Right hindlimb (tissue), 1 donor: Measurements from ENCODE around the gene CCDC8.
"Not testable (repeated sequence)": the region's sequence is repeated elsewhere in the genome, so short reads cannot be mapped to it uniquely, and the experiment has no call there.

ENCODE experiments used
- DNase-seq: peaks from one replicate; pipeline ENCODE4 v3.0.0-alpha.2; 2018

CCDC8 gene

DNA sequence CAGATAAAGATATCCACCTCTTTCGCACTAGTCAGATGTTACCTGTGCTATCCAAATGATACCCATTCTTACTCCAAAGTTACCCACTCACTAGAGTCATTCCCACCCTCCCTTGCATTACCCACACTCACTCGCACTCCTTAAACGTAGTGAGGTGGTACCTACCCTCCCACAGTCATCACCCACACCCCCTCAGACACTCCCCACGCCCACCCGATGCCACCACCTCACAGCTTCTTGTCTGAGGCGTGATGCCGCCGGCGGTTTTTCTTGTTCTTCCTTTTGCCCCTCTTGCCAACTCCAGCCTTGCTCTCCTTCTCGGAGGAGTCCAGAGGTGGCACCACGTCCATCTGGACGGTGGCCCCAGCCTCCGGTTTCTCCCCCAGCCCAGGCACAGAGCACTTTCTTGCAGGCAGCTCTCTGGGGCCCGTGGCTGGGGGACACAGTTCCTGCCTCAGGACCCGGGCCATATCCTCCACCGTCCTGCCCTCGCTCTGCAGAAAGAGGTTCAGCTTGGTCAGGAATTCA, 14.2 kb upstream of the CCDC8 start:
- DNase-seq, result no peak

DNA sequence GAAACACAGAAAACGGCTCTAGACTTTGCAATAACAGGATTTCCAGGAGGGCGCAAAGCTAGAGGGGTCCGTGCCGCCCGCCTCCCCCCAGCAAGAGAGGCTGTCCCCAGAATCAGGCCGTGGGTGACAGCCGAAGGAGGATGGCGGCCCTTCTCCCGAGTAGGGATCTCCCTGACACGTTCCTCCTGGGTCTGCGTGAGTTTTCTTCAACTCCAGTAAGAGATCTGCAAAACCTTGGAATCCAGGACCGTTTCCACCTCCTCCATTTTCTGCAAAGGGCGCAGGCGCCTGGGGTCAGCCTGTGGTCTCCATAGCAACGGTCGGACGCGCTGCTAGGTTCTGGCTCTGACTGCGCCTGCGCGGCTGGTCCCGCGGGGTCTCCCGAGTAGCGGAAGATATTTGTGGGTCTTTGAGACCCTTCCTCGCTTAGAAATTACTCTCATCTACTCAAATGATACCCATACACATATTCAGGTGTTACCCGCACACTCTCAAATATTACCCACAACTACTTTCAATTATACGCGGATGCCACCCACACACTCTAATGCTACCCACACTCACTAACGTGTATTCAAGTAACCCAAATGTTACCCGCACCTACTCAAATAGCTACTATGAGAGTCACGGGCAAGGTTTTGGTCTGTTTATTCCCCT, 13.3 kb upstream of the CCDC8 start:
- DNase-seq, result peak; percentile 88

DNA sequence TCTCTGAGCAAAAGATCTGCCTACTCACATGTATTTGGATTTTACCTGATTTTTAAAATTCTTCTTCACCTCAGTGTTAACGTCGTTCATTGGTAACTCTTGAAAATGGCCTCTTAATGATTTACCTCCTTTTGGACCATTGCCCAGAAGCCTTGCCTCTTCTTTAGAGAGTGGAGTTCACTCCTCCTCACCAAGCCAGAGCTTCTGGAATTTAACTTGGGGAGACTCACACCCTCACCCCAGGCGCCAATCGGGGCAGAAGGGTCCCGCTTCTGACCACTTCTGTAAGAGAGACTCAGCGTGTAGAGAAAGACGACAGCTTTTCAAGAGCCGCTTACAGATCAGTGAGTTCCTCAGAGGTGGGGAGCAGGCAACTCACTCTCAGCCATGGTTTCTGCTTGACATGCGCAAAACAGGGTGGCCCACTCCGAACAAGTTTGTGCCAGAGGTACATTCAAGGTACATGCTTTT, 12.7 kb upstream of the CCDC8 start:
- DNase-seq, result peak; percentile 44

DNA sequence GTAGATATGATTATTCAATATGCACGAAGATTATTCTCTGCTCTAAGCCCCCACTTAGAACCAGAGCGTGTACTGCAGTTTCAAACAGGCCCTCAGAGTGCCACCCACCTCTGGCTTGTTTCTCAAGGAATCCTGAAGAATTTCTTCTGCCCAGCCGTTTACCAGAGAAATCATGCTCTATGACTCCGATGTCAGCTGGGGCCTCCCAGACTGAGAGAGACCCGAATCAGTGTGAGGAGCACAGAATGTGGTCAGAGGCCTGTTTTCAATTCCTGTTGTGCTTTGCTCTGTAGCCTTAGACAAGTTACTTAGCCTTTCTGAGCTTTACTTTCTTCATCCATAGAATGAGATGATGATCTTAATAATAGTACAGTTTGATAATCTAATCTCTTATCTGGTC, 9.8 kb upstream of the CCDC8 start:
- no peak for DNase-seq

DNA sequence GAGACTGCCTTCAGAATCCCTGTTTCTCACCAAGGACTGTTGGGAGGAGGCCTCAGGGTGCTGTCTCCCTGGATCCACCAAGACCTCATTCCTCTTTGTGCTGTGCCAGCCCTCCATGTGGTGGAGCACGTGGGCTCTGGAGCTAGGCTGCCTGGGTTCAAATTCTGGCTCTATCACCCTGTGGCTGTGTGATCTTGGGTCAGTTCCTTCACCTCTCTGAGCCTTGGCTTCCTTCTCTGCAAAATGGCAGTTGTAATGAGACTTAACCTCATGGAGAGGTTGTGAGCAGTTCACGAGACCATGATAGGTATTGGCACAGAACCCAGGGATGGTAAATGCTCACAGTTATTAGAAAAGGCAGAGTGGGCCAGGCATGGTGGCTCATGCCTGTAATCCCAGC, 9.0 kb upstream of the CCDC8 start:
- DNase-seq, result no peak

DNA sequence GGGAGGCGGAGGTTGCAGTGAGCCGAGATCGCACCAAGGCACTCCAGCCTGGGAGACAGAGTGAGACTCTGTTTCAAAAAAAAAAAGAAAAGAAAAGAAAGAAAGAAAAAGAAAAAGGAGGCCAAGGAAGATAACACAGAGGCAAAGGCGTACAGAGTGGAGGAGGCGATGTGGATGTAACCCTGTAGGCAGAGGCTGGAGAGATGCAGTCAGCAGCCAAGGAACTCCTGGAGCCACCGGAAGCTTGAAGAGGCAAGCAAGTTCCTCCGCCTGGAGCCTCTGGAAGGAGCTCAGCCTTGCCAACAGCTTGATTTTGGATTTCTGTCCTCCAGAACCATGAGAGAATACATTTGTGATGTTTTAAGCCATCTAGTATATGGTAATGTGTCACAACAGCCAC, 6.7 kb upstream of the CCDC8 start:
- no peak for DNase-seq

DNA sequence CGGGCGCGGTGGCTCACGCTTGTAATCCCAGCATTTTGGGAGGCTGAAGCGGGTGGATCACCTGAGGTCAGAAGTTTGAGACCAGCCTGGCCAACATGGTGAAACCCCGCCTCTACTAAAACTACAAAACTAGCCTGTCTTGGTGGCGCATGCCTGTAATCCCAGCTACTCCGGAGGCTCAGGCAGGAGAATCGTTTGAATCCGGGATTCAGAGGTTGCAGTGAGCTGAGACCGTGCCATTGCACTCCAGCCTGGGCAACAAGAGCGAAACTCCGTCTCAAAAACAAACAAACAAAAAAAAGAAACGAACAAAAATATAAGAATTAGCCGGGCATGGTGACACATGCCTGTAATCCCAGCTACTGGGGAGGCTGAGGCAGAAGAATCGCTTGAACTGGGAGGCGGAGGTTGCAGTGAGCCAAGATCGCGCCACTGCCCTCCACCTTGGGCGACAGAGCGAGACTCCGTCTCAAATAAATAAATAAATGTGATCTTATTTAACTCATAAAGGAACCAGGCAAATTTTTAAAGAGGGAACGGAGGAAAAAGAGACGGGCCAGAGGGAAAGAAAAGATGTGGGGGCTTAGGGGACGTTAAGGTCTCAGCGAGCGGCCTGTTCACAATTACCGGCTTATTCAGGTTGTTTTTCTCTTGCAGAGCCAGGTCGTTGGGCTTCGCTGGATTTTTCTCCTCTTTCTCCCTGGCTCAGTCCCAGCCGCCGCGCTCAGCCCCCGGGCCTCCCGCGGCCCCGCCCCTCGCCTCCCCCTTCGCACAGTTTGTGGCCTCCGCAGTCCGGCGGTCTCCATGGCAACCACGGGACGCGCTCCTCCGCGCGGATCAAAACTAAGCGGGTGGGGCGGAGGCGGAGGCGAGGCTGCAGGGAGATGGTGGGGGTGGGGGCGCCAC, 2.7 kb upstream of the CCDC8 start:
- peak; percentile 97 for DNase-seq

DNA sequence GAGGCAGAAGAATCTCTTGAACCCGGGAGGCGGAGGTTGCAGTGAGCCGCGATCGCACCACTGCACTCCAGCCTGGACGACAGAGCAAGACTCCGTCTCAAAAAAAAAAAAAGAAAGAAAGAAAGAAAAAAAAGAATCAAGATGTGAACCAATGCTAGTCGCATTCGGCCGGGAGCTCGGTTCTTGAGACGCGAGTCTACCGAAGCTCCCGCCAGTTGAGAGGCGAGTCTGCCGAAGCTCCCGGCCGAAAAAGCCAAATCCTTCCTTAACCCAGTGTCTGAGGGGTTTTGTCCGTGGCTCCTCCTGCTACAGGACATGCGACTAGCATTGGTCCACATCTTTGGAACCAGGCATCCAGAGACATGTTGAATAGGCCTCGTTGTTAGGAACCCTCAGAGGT, 1.5 kb upstream of the CCDC8 start:
- not testable (repeated sequence) for DNase-seq

DNA sequence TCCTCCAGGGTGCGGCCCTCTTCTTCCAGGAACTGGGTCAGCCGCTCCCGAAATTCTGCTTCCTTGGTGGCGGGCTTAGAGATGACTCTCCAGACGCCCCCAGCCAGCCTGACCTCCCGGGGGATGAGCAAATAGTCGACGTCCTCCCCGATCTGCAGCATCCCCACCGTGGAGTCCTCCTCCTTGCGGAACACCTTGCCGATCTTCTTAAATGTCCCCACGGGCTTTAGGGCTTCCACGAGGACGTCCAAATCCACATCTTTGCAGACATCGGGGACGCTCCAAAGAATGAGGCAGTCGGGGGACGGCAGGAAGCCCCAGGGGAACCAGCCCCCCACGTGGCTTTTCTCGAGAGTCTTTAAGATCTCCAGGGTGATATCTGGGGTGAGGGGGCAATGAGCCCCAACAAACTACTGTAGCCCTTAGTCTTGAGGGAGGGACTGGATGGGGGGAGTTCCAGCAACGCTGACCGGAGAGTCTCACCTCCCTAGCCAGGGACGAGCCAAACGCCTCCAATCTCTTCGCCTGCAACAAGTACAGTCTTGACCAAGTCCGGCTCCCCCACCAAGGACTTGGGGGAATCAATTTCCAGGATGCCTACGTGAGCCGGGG, 608 bp downstream of the CCDC8 start:
- DNase-seq, result no peak

DNA sequence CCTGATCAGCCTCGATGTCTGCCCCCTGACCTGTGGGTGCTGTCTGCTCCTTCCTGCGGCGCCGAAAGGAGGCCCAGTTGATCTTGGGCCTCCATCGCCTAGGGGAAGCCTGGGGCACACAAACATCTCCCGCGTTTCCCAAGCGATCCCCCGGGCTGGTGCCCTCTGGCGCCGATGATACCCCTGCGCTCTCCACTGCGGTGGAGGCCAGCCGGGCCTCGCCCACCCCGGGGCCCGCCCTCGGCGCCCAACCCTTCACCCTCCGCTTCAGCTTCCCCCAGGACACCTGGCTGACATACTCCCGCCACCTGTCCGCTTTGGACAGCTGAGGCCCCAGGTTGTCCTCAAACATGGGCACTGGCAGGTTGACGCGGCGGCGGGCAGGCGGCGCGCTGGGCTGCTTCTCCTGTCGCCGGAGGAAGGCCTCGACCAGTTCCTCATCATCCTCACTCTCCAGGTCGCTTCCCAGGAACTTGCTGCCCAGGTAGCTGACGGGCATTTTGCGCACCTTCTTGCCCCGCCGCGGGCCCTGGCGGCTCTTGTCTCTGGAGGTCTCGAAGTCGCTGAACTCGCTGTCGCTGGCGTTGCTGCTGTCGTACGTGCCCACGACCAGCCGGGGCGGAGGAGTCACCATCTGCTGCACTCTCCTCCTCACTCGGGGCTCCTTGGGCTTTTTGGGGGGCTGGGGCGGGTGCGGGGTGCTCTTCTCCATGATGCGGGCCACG, 1.3 kb downstream of the CCDC8 start:
- DNase-seq, result no peak

DNA sequence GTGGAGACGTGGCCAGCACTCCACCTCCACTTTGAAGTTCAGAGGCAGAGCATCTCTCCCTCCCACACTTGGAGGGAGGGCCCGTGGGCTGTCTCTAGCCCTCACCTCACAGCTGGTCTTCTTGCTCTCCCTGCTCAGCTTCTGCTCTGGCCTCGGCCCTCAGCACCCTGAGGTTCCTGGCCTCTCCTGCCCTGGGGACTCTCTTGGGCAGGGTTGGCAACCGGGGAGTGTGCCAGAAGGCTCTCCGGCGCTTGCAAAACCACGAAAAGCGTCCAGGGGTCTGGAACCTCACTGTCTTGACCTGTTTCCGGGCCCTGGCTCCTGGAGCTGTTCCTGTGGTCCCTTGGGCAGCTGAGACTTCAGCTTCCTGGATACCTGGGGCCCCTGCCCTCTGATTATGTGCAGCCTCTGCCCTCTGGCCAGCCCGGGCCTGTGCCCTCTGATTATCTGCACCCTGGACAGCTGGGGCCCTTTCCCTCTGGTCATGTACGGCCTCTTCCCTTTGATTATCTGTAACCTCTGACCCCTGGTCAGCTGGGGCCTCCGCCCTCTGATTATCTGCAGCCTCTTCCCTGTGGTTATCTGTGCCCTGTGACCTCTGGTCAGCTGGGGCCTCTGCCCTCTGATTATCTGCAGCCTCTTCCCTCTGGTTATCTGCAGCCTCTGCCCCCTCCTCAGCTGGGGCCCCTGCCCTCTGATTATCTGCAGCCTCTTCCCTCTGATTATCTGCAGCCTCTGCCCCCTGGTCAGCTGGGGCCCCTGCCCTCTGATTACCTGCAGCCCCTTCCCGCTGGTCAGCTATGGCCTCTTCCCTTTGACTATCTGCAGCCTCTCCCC, 2.1 kb downstream of the CCDC8 start:
- no peak for DNase-seq

DNA sequence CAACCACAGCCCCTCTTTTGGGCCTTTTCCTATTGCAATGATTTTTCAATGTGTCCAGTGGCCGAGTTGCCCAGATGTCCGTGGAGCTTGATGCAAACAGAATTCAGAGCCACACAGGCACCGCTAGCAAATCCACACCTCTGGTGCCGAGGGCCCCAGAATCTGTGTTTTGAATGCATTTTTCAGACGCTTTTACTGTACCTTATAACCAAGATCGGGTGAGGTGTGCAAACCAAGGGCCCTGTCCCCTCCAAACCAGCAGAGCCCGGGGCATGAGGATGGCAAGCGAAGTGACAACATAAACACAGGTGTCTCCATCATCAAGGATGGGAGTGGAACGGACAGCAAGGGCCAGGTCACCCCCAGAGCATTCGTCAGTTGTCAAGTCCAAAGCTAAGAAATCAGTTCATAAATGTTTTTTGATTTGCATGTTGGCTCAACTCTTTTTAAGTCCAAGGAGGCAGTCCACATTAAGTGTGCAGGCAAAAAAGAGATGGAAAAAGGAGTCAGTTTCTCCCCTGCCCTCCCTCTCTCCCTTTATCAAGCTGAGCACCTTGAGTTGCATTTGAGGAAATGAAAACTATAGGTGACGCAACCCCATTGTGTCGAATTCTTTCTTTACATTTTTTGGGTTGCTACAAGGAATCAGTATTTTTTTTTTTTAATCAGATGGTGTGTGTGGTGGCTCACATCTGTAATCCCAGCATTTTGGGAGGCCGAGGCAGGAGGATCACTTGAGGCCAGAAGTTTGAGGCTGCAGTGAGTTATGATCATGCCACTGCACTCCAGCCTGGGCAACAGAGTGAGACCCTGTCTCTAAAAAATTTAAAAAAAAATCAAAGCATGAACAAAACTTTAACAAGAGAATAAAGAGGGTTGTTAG, 2.9 kb downstream of the CCDC8 start:
- no peak for DNase-seq

DNA sequence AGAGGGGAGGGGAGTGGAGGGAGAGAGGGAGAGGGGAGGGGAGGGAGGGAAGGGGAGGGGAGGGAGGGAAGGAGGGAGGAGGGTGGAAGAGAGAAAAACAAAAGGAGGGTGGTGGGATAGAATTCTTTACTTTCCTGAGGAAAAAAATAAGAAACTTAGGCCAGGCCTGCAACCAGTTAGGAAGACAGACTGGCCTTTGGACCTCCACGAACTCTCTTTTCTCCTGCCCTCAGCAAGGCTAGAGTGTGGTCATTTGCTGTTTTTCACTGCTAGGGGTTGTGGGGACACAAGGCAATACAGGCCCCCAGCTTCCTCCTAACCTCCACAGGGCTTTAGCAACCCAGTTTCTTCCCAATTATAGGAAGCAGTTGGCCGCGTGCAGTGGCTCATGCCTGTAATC, 4.2 kb downstream of the CCDC8 start:
- DNase-seq, result no peak

DNA sequence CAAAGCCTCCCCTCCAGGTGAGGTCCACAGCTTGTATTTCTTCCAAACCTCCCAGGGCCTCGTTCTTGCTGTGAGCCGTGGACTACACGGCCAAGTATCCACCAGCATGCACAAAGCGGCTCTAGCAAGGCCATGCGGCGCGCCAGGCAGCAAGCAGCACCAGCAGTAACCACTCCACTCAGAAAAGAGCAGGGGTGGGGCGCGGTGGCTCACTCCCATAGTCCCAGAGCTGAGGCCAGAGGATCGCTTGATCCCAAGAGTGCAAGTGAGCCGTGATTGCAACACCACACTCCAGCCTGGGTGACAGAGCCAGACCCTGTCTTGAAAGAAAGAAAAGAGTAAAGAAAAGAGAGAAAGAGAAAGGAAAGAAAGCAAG, 4.7 kb downstream of the CCDC8 start:
- peak; percentile 74 for DNase-seq

DNA sequence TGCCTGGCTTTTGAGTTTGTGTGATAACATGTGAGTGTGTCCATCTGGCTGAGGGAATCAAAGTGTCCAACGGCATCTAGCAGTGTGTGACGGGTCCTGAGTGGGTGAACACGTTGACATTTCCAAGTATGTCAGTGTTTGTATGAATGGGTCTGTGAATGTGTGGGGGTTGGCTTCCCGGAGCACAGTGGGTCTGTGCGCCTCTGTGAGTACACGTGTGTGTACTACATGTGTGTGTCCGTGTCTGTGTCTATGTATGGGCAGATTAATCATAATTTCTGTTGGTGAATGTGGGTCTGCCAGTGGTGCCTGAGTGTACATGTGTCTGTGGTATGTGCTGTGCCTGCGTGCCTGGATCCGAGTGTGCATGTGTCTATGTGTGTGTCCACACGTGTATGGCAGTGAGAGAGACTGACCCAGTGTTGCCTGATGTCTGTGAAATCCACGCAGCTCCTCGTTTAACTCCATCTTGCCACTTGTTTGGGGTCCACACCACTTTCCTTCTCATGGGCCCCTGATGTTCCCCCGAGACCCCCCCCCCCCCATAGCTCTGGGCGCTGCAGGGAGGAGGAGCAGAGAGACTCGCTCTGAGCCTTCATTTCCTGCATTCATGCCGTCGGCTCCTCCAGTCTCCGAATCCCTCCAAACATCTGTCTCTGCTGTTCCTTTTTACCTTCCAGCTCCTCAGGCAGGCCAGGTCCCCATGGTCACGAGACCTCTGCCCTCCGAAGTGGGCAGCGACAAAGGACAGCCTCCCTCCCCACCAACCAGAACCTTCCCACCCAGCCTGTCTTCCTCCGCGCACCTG, 5.3 kb downstream of the CCDC8 start:
- DNase-seq, result peak; percentile 57

DNA sequence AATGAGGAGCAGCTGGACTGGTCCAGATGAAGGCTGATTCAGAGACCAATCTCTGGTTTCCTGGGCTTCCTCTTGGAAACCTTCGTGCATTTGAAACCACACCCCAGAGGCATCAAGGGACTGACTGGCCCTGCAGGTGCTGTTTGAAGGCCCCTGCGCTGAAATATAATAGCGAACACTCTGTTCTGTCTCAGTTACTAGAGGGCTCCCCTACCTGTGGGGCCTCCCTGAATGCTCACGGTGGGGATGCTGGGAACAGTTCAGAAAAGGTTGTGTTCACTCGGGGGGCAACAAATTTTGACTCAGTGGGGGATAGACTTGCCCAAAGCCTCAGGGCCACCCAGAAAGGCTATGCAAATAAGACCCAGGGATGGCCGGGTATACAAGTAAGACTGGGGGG, 6.4 kb downstream of the CCDC8 start:
- DNase-seq, result no peak

DNA sequence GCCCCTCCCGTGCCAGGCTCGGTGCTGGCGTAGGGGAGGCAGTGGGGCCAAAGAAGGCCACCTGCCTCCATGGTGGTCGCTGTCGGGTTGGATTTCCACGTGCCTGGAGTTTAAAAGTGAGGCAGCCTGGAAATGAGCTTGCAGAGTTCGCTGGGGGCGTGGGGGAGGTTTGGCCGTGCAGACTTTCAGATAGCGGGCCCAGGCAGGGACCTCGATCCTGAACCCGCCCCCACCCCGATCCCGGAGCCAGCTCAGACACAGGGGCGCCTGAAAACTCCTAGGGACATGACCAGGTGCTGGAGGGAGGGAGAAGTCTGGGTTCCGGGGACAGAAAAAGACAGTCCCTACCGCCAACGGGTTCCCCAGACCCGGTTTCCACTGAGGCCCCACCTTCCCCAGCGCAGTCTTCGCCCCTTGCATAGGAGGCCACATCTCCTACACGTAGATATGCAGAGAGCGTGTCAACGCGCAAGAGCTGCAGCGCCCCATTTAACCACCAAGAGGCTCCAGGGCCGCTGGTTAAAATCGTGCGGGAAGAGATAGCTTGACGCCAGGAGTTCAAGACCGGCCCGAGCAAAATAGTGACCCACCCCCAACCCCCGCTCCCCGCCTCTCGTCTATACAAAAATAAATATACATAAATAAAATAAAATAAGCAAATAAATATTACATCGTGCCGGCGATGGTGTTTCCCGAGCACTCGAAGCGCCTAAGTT, 8.5 kb downstream of the CCDC8 start:
- peak; percentile 87 for DNase-seq

DNA sequence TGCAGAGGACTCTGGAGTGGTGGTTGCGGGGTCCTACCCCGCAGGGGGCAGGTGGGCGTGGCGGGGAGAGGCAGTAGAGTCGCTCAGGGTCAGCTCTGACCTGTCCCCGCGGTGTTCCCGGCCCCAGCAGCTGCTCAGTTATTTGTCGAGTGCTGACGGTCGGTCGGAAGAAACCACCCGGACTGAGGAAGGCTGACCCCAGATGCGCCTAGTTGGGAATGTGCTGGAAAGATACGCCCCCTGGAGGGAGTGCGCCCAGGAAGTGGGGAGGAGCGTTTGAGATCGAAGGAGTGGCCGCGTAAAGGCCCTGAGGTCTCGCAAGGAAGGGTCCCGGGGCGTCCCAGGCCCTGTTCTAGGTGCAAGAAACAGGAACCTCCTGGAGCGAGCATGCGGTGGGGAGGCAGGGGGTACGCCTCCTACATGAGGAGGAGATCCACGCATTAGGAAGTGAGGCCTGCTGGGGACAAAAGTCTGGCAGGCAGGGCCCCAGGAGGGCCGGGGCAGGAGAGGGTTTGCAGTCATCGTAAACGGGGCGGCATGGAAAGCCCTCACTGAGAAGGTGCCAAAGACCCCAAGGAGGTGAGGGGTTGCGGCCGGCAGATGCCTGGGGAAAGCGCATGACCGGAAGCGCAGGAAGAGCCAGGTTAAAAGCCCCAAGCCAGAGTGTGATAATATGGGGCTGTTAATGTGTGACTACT, 9.2 kb downstream of the CCDC8 start:
- peak; percentile 84 for DNase-seq

DNA sequence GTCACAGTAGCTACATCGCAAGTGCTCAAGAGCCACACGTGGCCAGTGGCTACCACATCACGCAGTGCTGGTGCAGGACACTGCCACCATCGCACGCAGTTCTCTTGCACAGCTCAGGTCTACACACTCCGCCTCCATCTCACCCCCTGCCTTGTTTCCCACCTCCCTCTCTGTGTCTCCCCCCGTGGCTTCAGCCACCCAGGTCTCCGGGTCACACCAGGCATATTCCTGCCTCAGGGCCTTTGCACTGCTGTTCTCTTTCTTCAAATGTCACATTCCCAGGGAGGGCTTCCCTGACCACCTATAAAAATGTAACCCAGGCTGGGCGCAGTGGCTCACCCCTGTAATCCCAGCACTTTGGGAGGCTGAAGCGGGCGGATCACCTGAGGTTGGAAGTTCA, 10.6 kb downstream of the CCDC8 start:
- DNase-seq, result no peak
